Measurements from ENCODE around the gene NPTN. TPM values are rescaled to one million over a fixed set of nuclear protein-coding genes. Genes with fewer than 3 reads are reported as not detected.

The NPTN gene
- total RNA-seq, 1 experiment from 2014 or later, result 164 TPM

- Histone ChIP-seq H3K9me3 (ENCODE audit: low read length) (no peaks in the 10 kb centered on the region), H3K9ac (ENCODE audit: low read length) (no peak overlapping the region), H3K36me3 (ENCODE audit: low read depth, low read length) (no peaks in the 10 kb centered on the region), H3K4me1 (ENCODE audit: insufficient read depth, low read length) (peaks cover 14% of the 10 kb centered on the region), H3K4me2 (ENCODE audit: low read length) (no peak overlapping the region), H4K20me1 (ENCODE audit: low read length) (no peaks in the 10 kb centered on the region), H3K27ac (ENCODE audit: low read length) (no peak overlapping the region), H3F3A (ENCODE audit: low read length, unreplicated experiment) (no peaks in the 10 kb centered on the region), H2AFZ (ENCODE audit: low read length) (no peak overlapping the region), H3K27me3 (ENCODE audit: low read length) (no peaks in the 10 kb centered on the region), H3K79me2 (ENCODE audit: low read length) (no peaks in the 10 kb centered on the region), H3K9me2 (replicated peaks; ENCODE audit: low read length) (no peaks in the 10 kb centered on the region), H3K4me3 (ENCODE audit: low read length) (no peak overlapping the region)
- ChIA-PET POLR2A (ENCODE audit: unreplicated experiment) (no interaction called here), CTCF (no interaction called here)
- DNase-seq (no peak), ATAC-seq (no peak)
- no TSS peak for BruUV-seq (replicated peaks)
- TF ChIP-seq EZH2 (IDR thresholded peaks at IDR 0.05; ENCODE audit: low read length, unreplicated experiment) (no peak), EZH2phosphoT487 (IDR thresholded peaks at IDR 0.05; ENCODE audit: borderline replicate concordance, low read length) (no peak)
- TF ChIP-seq, protein P1, sequence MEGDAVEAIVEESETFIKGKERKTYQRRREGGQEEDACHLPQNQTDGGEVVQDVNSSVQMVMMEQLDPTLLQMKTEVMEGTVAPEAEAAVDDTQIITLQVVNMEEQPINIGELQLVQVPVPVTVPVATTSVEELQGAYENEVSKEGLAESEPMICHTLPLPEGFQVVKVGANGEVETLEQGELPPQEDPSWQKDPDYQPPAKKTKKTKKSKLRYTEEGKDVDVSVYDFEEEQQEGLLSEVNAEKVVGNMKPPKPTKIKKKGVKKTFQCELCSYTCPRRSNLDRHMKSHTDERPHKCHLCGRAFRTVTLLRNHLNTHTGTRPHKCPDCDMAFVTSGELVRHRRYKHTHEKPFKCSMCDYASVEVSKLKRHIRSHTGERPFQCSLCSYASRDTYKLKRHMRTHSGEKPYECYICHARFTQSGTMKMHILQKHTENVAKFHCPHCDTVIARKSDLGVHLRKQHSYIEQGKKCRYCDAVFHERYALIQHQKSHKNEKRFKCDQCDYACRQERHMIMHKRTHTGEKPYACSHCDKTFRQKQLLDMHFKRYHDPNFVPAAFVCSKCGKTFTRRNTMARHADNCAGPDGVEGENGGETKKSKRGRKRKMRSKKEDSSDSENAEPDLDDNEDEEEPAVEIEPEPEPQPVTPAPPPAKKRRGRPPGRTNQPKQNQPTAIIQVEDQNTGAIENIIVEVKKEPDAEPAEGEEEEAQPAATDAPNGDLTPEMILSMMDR (conservative IDR thresholded peaks at IDR 0.05; ENCODE audit: low read depth, low read length), result no peak
- intact Hi-C loops (cut with micrococcal nuclease), result no loop called here
Observed at GRCh38 chr15:73538563-73539211, 94.5 kb downstream of the NPTN start.

- no peaks in the 10 kb centered on the region for H3K36me3 ChIP-seq (ENCODE audit: low read depth, low read length)
- no peaks in the 10 kb centered on the region for H3K9me3 ChIP-seq (ENCODE audit: low read length)
- H3K79me2 ChIP-seq (ENCODE audit: low read length), result no peaks in the 10 kb centered on the region
- ChIA-PET CTCF (no interaction called here), POLR2A (ENCODE audit: unreplicated experiment) (no interaction called here)
- no peak overlapping the region for H3K4me2 ChIP-seq (ENCODE audit: low read length)
- no peaks in the 10 kb centered on the region for H3K27me3 ChIP-seq (ENCODE audit: low read length)
- no peaks in the 10 kb centered on the region for H3K9me2 ChIP-seq (replicated peaks; ENCODE audit: low read length)
- TF ChIP-seq, protein P1 (conservative IDR thresholded peaks at IDR 0.05; ENCODE audit: low read depth, low read length), result no peak
- TF ChIP-seq EZH2 (IDR thresholded peaks at IDR 0.05; ENCODE audit: low read length, unreplicated experiment), result no peak
- TF ChIP-seq EZH2phosphoT487 (IDR thresholded peaks at IDR 0.05; ENCODE audit: borderline replicate concordance, low read length), result no peak
- H3K4me1 ChIP-seq (ENCODE audit: insufficient read depth, low read length), result peaks cover 14% of the 10 kb centered on the region
- no peak overlapping the region for H3K9ac ChIP-seq (ENCODE audit: low read length)
- H3K27ac ChIP-seq (ENCODE audit: low read length), result no peak overlapping the region
- no peak overlapping the region for H3K4me3 ChIP-seq (ENCODE audit: low read length)
- no TSS peak for BruUV-seq (replicated peaks)
- no peak overlapping the region for H2AFZ ChIP-seq (ENCODE audit: low read length)
- no peak for DNase-seq
- intact Hi-C loops (cut with micrococcal nuclease), result no loop called here
- no peaks in the 10 kb centered on the region for H4K20me1 ChIP-seq (ENCODE audit: low read length)
- H3F3A ChIP-seq (ENCODE audit: low read length, unreplicated experiment), result no peaks in the 10 kb centered on the region
- ATAC-seq, result no peak
Observed at GRCh38 chr15:73538123-73538522, 95.1 kb downstream of the NPTN start.

GRCh38 chr15:73530649-73531048 is 102.5 kb downstream of the NPTN start:
- H4K20me1 ChIP-seq (ENCODE audit: low read length), result no peaks in the 10 kb centered on the region
- no peak overlapping the region for H3K4me2 ChIP-seq (ENCODE audit: low read length)
- CTCF ChIA-PET, result no interaction called here
- no peak overlapping the region for H3K4me3 ChIP-seq (ENCODE audit: low read length)
- no peaks in the 10 kb centered on the region for H3K79me2 ChIP-seq (ENCODE audit: low read length)
- H3K4me1 ChIP-seq (ENCODE audit: insufficient read depth, low read length), result no peaks in the 10 kb centered on the region
- ATAC-seq (no peak), DNase-seq (no peak)
- no peak overlapping the region for H2AFZ ChIP-seq (ENCODE audit: low read length)
- POLR2A ChIA-PET (ENCODE audit: unreplicated experiment), result interaction anchor here (0.5 to 0.6 kb wide), 2 partner anchors 13 to 191 kb away, joined by 3 to 4 read pairs; no protein-coding TSS in a partner anchor
- BruUV-seq (replicated peaks), result no TSS peak
- no peaks in the 10 kb centered on the region for H3K9me2 ChIP-seq (replicated peaks; ENCODE audit: low read length)
- H3K9me3 ChIP-seq (ENCODE audit: low read length), result no peaks in the 10 kb centered on the region
- no peaks in the 10 kb centered on the region for H3F3A ChIP-seq (ENCODE audit: low read length, unreplicated experiment)
- no peak overlapping the region for H3K9ac ChIP-seq (ENCODE audit: low read length)
- no peak for TF ChIP-seq EZH2 (IDR thresholded peaks at IDR 0.05; ENCODE audit: low read length, unreplicated experiment)
- TF ChIP-seq EZH2phosphoT487 (IDR thresholded peaks at IDR 0.05; ENCODE audit: borderline replicate concordance, low read length), result no peak
- TF ChIP-seq, protein P1 (conservative IDR thresholded peaks at IDR 0.05; ENCODE audit: low read depth, low read length), result no peak
- no peaks in the 10 kb centered on the region for H3K27me3 ChIP-seq (ENCODE audit: low read length)
- no peak overlapping the region for H3K27ac ChIP-seq (ENCODE audit: low read length)
- intact Hi-C loops (cut with micrococcal nuclease), result no loop called here
- H3K36me3 ChIP-seq (ENCODE audit: low read depth, low read length), result no peaks in the 10 kb centered on the region

Measured in PC-3 (cell line).